ENCODE data around the gene RAX. TPM values are rescaled to one million over a fixed set of nuclear protein-coding genes. Genes with fewer than 3 reads are reported as not detected.

Gene RAX
- total RNA-seq, 1 experiment from 2014 or later, result 0.37 TPM

DNA sequence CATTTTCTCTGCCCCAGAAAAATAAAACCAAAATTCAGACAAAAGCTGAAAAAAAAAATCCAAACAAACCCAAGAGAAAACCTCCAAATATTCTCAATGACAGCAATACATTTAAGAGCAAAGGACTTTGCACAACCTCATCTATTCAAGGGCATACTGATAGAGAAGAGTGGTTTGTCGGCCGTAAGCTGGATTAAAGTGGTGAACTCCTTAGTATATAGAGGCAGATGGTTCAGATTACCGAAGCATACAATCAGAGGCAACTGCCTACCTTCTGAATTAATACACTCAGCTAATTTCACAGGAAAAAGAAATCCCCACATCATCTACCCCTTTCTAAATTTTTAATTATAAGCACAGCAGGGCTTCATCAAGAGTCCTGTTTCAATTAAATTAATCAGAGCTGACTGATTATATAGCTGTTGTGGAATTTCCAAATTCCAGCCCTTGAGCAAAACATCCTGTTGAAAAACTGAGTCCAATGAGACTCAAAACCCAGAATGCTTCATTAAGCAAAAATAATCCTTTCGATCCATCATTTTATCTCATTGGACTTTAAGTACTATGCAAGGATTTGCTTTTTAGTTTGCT lies 45.3 kb upstream of the RAX start, which contains the start of gene CPLX4:
Gene CPLX4 (minus strand): TSS at position 190 of the 591 bp plus-strand sequence. CDS start 187 bp downstream, at position 3.
- Histone ChIP-seq H3T11ph (ENCODE audit: low read length) (no peak within 1 kb of the TSS), H4K5ac (ENCODE audit: insufficient read length, low read depth, low read length) (no peak within 1 kb of the TSS), H3K79me1 (ENCODE audit: insufficient read depth, low read depth, low read length, poor library complexity, severe bottlenecking) (no peaks in the 10 kb centered on the region), H4K91ac (ENCODE audit: insufficient read length, low read depth, low read length) (no peak within 1 kb of the TSS), H3K4me2 (ENCODE audit: insufficient read depth, insufficient read length, low read length) (no peak within 1 kb of the TSS), H4K8ac (replicated peaks; ENCODE audit: insufficient read length, low read depth, low read length) (no peak within 1 kb of the TSS), H3K18ac (ENCODE audit: insufficient read length, low read depth, low read length) (no peak within 1 kb of the TSS), H3K27me3 (ENCODE audit: insufficient read depth, low read length) (no peaks in the 10 kb centered on the region), H2BK15ac (ENCODE audit: low read depth, low read length) (no peak within 1 kb of the TSS), H3K27ac (ENCODE audit: insufficient read length, low read depth, low read length) (no peak within 1 kb of the TSS), H2BK5ac (ENCODE audit: insufficient read length, low read length) (no peak within 1 kb of the TSS), H2AK5ac (ENCODE audit: insufficient read length, low read length) (no peak within 1 kb of the TSS), H3K4ac (ENCODE audit: low read depth, low read length) (no peak within 1 kb of the TSS), H3K23ac (ENCODE audit: insufficient read length, low read depth, low read length) (no peak within 1 kb of the TSS), H2BK12ac (ENCODE audit: insufficient read length, low read depth, low read length) (no peak within 1 kb of the TSS), H3K14ac (ENCODE audit: insufficient read depth, low read length) (no peak within 1 kb of the TSS), H3K23me2 (ENCODE audit: insufficient read length, low read depth, low read length, poor library complexity, severe bottlenecking) (no peaks in the 10 kb centered on the region), H2BK120ac (ENCODE audit: low read depth, low read length, poor library complexity, severe bottlenecking) (no peak within 1 kb of the TSS), H2BK20ac (ENCODE audit: low read depth, low read length, poor library complexity, severe bottlenecking) (no peak within 1 kb of the TSS), H3K9me3 (ENCODE audit: control insufficient read depth, low read depth, low read length) (no peaks in the 10 kb centered on the region), H3K79me2 (ENCODE audit: insufficient read depth, low read length) (no peaks in the 10 kb centered on the region), H3K56ac (ENCODE audit: insufficient read length, low read depth, low read length) (no peak within 1 kb of the TSS), H4K20me1 (ENCODE audit: control insufficient read depth, insufficient read depth, insufficient read length) (no peaks in the 10 kb centered on the region), H3K4me1 (ENCODE audit: insufficient read depth, low read length) (no peaks in the 10 kb centered on the region), H2AFZ (ENCODE audit: low read length) (no peak within 1 kb of the TSS), H3K9ac (ENCODE audit: extremely low read depth, insufficient read length, low read length) (no peak within 1 kb of the TSS)
- Mint-ChIP-seq H3K4me3 (no peak within 1 kb of the TSS), H3K27ac (no peak within 1 kb of the TSS), H3K27me3 (ENCODE audit: low read depth) (peaks cover 4% of the 10 kb centered on the region; the same call in 1 of the 2 replicates), H3K4me1 (no peaks in the 10 kb centered on the region; a peak in 1 of 4 replicates), H3K36me3 (ENCODE audit: insufficient read depth in 1 of 3, low read depth in 3 of 3) (no peaks in the 10 kb centered on the region; a peak in 1 of 7 replicates), H3K9me3 (no peaks in the 10 kb centered on the region)
- WGBS (ENCODE audit: extremely low coverage, insufficient read length, low lambda C conversion rate), result no CpG with 5 or more reads among the region's 4 CpGs
- TF ChIP-seq, protein P1, sequence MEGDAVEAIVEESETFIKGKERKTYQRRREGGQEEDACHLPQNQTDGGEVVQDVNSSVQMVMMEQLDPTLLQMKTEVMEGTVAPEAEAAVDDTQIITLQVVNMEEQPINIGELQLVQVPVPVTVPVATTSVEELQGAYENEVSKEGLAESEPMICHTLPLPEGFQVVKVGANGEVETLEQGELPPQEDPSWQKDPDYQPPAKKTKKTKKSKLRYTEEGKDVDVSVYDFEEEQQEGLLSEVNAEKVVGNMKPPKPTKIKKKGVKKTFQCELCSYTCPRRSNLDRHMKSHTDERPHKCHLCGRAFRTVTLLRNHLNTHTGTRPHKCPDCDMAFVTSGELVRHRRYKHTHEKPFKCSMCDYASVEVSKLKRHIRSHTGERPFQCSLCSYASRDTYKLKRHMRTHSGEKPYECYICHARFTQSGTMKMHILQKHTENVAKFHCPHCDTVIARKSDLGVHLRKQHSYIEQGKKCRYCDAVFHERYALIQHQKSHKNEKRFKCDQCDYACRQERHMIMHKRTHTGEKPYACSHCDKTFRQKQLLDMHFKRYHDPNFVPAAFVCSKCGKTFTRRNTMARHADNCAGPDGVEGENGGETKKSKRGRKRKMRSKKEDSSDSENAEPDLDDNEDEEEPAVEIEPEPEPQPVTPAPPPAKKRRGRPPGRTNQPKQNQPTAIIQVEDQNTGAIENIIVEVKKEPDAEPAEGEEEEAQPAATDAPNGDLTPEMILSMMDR (conservative IDR thresholded peaks at IDR 0.05), result no peak
- no peak for DNase-seq
